IMR-90 (cell line): ENCODE measurements around the gene GPC4. TPM values are rescaled to one million over a fixed set of nuclear protein-coding genes. Genes with fewer than 3 reads are reported as not detected.

Source experiments
- ATAC-seq: fragments of 200-7000 bp; cut with Tn5 transposase; 2 replicates; pipeline ENCODE4 v1.9.1; 2020; ENCODE audit warnings: low read depth, mild to moderate bottlenecking, moderate library complexity
- BruUV-seq: library from RNA; stranded (reverse); fragments of 400-500 nt; replicated peaks from 2 replicates; lab custom pipeline; 2021; lab: Mats Ljungman, UMichigan
- CTCF ChIA-PET: fragments of 300-600 bp; formaldehyde crosslinking; extraction: SDS; loops from one replicate; lab custom pipeline; 2021; ENCODE audit warnings: antibody characterized with exemption; lab: Yijun Ruan, JAX
- POLR2A ChIA-PET: fragments of 300-600 bp; sonication (Branson Sonifier 250); formaldehyde crosslinking; loops from one replicate; lab custom pipeline; 2022; ENCODE audit warnings: antibody characterized with exemption; ENCODE audit not compliant: unreplicated experiment; lab: Charles Lee
- DNase-seq: peaks from one replicate; pipeline ENCODE4 v3.0.0; 2013
- H2AFZ ChIP-seq: replicated peaks from 2 replicates; pipeline ENCODE3; 2013; ENCODE audit warnings: low read length, mild to moderate bottlenecking; ENCODE audit not compliant: poor library complexity
- H2AK5ac ChIP-seq: 2 replicates; pipeline ENCODE4 v1.6.1; 2013; ENCODE audit warnings: low read depth, low read length, inconsistent platforms
- H2AK9ac ChIP-seq: replicated peaks from 2 replicates; pipeline ENCODE3; 2013; ENCODE audit warnings: mild to moderate bottlenecking, low read depth, low read length, moderate library complexity; ENCODE audit not compliant: poor library complexity
- H2BK120ac ChIP-seq: 2 replicates; pipeline ENCODE4 v1.6.1; 2013; ENCODE audit warnings: low read depth, low read length, inconsistent platforms
- H2BK15ac ChIP-seq: 3 replicates; pipeline ENCODE4 v1.6.1; 2013; ENCODE audit warnings: low read depth, low read length, inconsistent platforms
- H2BK20ac ChIP-seq: 2 replicates; pipeline ENCODE4 v1.6.1; 2013; ENCODE audit warnings: low read depth, mild to moderate bottlenecking, inconsistent platforms, low read length, moderate library complexity
- H2BK5ac ChIP-seq: 2 replicates; pipeline ENCODE4 v1.6.1; 2013; ENCODE audit warnings: mild to moderate bottlenecking, low read depth, low read length, inconsistent platforms; ENCODE audit not compliant: poor library complexity, severe bottlenecking
- H3K14ac ChIP-seq: replicated peaks from 2 replicates; pipeline ENCODE4 v1.6.1; 2013; ENCODE audit warnings: low read depth, low read length, inconsistent platforms
- H3K18ac ChIP-seq: 2 replicates; pipeline ENCODE4 v1.6.1; 2013; ENCODE audit warnings: low read depth, low read length, control low read depth
- H3K23ac ChIP-seq: 2 replicates; pipeline ENCODE4 v1.6.1; 2013; ENCODE audit warnings: low read depth, low read length, inconsistent platforms
- H3K27ac ChIP-seq: 2 replicates; pipeline ENCODE4 v1.5.1; 2013; ENCODE audit warnings: mild to moderate bottlenecking, control low read depth, low read length; ENCODE audit not compliant: insufficient read depth
- H3K27me3 ChIP-seq: 2 replicates; pipeline ENCODE4 v1.6.1; 2013; ENCODE audit warnings: low read length; ENCODE audit not compliant: control insufficient read depth, insufficient read depth
- H3K36me3 ChIP-seq: 2 replicates; pipeline ENCODE4 v1.6.1; 2013; ENCODE audit warnings: low read length, mixed read lengths; ENCODE audit not compliant: control insufficient read depth, insufficient read depth
- H3K4ac ChIP-seq: 2 replicates; pipeline ENCODE4 v1.6.1; 2013; ENCODE audit warnings: low read depth, low read length, inconsistent platforms
- H3K4me1 ChIP-seq: 2 replicates; pipeline ENCODE4 v1.6.1; 2013; ENCODE audit warnings: low read length, mixed read lengths; ENCODE audit not compliant: control insufficient read depth, insufficient read depth
- H3K4me2 ChIP-seq: 2 replicates; pipeline ENCODE4 v1.6.1; 2013; ENCODE audit warnings: low read depth, mild to moderate bottlenecking, control low read depth, low read length, moderate library complexity
- H3K4me3 ChIP-seq: 2 replicates; pipeline ENCODE4 v1.5.1; 2013; ENCODE audit warnings: low read depth, mild to moderate bottlenecking, control low read depth, low read length, moderate library complexity; ENCODE audit not compliant: insufficient read depth
- H3K56ac ChIP-seq: 2 replicates; pipeline ENCODE4 v1.6.1; 2013; ENCODE audit warnings: low read length, inconsistent platforms; ENCODE audit not compliant: insufficient read depth; ENCODE audit errors: extremely low read depth
- H3K79me1 ChIP-seq, 2 experiments: 2 replicates each; pipeline ENCODE4 v1.6.1; 2013; ENCODE audit warnings: low read length in 2 of 2, inconsistent platforms in 1 of 2, low read depth in 1 of 2
- H3K9ac ChIP-seq: 2 replicates; pipeline ENCODE4 v1.6.1; 2013; ENCODE audit warnings: low read depth, low read length, control low read depth
- H3K9me1 ChIP-seq: 2 replicates; pipeline ENCODE4 v1.6.1; 2013; ENCODE audit warnings: low read length, inconsistent platforms; ENCODE audit not compliant: insufficient read depth
- H3K9me3 ChIP-seq: 2 replicates; pipeline ENCODE4 v1.6.1; 2013; ENCODE audit warnings: low read length; ENCODE audit not compliant: control insufficient read depth, insufficient read depth
- H4K20me1 ChIP-seq: 2 replicates; pipeline ENCODE4 v1.6.1; 2013; ENCODE audit warnings: low read length, inconsistent platforms; ENCODE audit not compliant: insufficient read depth
- H4K5ac ChIP-seq: 2 replicates; pipeline ENCODE4 v1.6.1; 2013; ENCODE audit warnings: mild to moderate bottlenecking, low read depth, low read length, control low read depth
- H4K8ac ChIP-seq, 2 experiments: 2 replicates each; pipeline ENCODE4 v1.6.1; 2013; ENCODE audit warnings: low read depth in 2 of 2, low read length in 2 of 2, control low read depth in 1 of 2, inconsistent platforms in 1 of 2
- H4K91ac ChIP-seq: 2 replicates; pipeline ENCODE4 v1.6.1; 2013; ENCODE audit warnings: low read depth, low read length, inconsistent platforms; ENCODE audit not compliant: insufficient read depth
- BHLHE40 ChIP-seq: fragments of 150-350 bp; IDR thresholded peaks from 2 replicates; pipeline ENCODE4 v1.6.1; 2016; ENCODE audit warnings: mild to moderate bottlenecking, low read depth, low read length
- CEBPB ChIP-seq: IDR thresholded peaks from 2 replicates; pipeline ENCODE4 v1.6.1; 2012; ENCODE audit warnings: low read depth, low read length, improper control_type of control experiment
- CHD1 ChIP-seq: IDR thresholded peaks from 2 replicates; pipeline ENCODE4 v1.6.1; 2012; ENCODE audit warnings: low read depth, low read length, improper control_type of control experiment
- MXI1 ChIP-seq: IDR thresholded peaks from 2 replicates; pipeline ENCODE4 v1.6.1; 2012; ENCODE audit warnings: low read depth, mild to moderate bottlenecking, low read length, moderate library complexity, borderline replicate concordance
- POLR2A ChIP-seq: IDR thresholded peaks from 2 replicates; pipeline ENCODE4 v1.6.1; 2012; ENCODE audit warnings: mild to moderate bottlenecking, low read depth, low read length
- RAD21 ChIP-seq: IDR thresholded peaks from 2 replicates; pipeline ENCODE4 v1.6.1; 2012; ENCODE audit warnings: low read length, improper control_type of control experiment
- RFX5 ChIP-seq: IDR thresholded peaks from 2 replicates; pipeline ENCODE4 v1.8.0; 2012; ENCODE audit warnings: low read depth, mild to moderate bottlenecking, low read length, moderate library complexity
- WGBS, 2 experiments: methylation state at CpG; one replicate each; pipeline versions ENCODE4 v1.1.5 to v1.1.7; 2013; ENCODE audit warnings: missing lambda C conversion rate in 2 of 2; ENCODE audit not compliant: insufficient read length in 1 of 2; ENCODE audit errors: extremely low coverage in 2 of 2; 5-methylcytosine and 5-hydroxymethylcytosine counted together
- dilution Hi-C: fragments of 300-500 bp; cut with HindIII; formaldehyde crosslinking; loops from one replicate; pipeline ENCODE4 v1.14.3; 2018; ENCODE audit warnings: low sequenced_read_pairs; ENCODE audit not compliant: unreplicated experiment
- in situ Hi-C: fragments of 300-500 bp; cut with MboI; formaldehyde crosslinking; loops from 3 replicates; pipeline ENCODE4 v1.14.3; 2019; ENCODE audit warnings: low sequenced_read_pairs, inconsistent platforms, mixed read lengths
- intact Hi-C: fragments of 100-400 bp; cut with micrococcal nuclease; formaldehyde crosslinking; loops from 2 replicates; pipeline ENCODE4 v1.10.0; 2022
- polyA plus RNA-seq, 3 experiments: library from polyadenylated mRNA; depleted of rRNA; stranded (reverse); fragments of >200 nt; gene quantifications; 2 replicates each; pipeline ENCODE4 v1.2.3, GENCODE V29; 2012; ENCODE audit warnings: low replicate concordance in 1 of 3
- total RNA-seq: library from RNA; depleted of rRNA; stranded (reverse); fragments of >200 nt; gene quantifications from 2 replicates; pipeline ENCODE4 v1.2.3, GENCODE V29; 2012
- TF ChIP-seq, protein P1 (sequence below): conservative IDR thresholded peaks from 2 replicates; pipeline ENCODE4 v1.5.1; 2012; ENCODE audit warnings: mild to moderate bottlenecking, low read depth, low read length, improper control_type of control experiment
- TF ChIP-seq, protein P2 (sequence below): fragments of 150-350 bp; IDR thresholded peaks from 2 replicates; pipeline ENCODE4 v1.6.1; 2017; ENCODE audit warnings: mild to moderate bottlenecking, antibody characterized with exemption, low read length, low read depth

Gene GPC4
- total and polyA plus RNA-seq, 2 of the 4 experiments (the other 2 are of a cell fraction): 0.54 to 1.6 TPM

DNA sequence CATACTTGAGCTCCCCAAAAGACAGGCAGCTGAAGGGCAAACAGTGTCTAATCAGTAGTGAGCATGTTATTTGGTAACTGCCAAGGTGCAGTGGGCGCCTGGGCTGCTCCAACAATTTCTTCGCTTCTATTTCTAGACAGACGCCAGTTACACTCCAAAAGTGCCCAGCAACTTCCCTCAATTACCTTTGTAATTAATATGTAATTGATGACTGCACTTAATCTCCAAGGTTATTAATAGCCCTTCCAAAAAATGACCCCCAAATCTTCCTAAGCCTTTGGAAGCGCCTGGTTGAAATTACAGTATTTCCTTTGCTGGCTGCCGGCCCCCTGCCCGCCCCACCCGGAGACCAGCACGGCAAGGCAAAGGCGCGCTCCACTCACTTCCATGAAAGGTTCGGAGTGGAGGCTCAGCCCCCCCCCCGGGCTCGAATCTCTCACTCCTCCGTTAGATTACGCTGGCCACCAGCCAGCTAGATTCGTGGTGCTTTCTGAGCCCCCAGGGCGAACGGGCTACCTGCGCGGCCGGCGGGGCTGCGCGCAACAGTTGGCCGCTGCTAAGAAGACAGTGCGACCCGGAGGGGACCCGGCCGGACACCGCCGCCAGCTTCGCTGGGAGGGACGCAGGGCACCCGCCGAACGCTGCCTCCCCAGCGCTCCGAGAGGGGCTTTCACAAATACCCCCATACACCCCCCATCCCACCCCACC lies 1.9 kb downstream of the GPC4 start:
- no peak overlapping the region for H4K8ac ChIP-seq
- no peak overlapping the region for H3K4ac ChIP-seq
- H2AFZ ChIP-seq: no peak overlapping the region
- no peaks in the 10 kb centered on the region; the same call in 1 of the 2 replicates for H3K4me1 ChIP-seq
- H3K9me3 ChIP-seq: no peaks in the 10 kb centered on the region
- intact Hi-C loops (loop anchor here (10.0 kb wide), 1 partner anchor 251 kb away; no protein-coding TSS in a partner anchor), dilution Hi-C loops (no loop called here), in situ Hi-C loops (no loop called here)
- H4K5ac ChIP-seq: no peak overlapping the region
- H4K91ac ChIP-seq: no peak overlapping the region
- H3K27ac ChIP-seq: no peak overlapping the region
- H3K23ac ChIP-seq: no peak overlapping the region
- no peak overlapping the region for H2BK120ac ChIP-seq
- H3K4me2 ChIP-seq: no peak overlapping the region; the same call in 1 of the 2 replicates
- no peak overlapping the region for H3K9ac ChIP-seq
- H2AK9ac ChIP-seq: no peak overlapping the region
- no peaks in the 10 kb centered on the region for H4K20me1 ChIP-seq
- no peaks in the 10 kb centered on the region for H3K9me1 ChIP-seq
- WGBS, 2 experiments: 33% methylated on average over 17 of the region's 38 CpGs; no CpG with 5 or more reads in 1 of the 2 experiments
- no peaks in the 10 kb centered on the region for H3K36me3 ChIP-seq
- DNase-seq (no peak), ATAC-seq (no peak)
- POLR2A ChIA-PET: no interaction called here
- TF ChIP-seq, protein P1, sequence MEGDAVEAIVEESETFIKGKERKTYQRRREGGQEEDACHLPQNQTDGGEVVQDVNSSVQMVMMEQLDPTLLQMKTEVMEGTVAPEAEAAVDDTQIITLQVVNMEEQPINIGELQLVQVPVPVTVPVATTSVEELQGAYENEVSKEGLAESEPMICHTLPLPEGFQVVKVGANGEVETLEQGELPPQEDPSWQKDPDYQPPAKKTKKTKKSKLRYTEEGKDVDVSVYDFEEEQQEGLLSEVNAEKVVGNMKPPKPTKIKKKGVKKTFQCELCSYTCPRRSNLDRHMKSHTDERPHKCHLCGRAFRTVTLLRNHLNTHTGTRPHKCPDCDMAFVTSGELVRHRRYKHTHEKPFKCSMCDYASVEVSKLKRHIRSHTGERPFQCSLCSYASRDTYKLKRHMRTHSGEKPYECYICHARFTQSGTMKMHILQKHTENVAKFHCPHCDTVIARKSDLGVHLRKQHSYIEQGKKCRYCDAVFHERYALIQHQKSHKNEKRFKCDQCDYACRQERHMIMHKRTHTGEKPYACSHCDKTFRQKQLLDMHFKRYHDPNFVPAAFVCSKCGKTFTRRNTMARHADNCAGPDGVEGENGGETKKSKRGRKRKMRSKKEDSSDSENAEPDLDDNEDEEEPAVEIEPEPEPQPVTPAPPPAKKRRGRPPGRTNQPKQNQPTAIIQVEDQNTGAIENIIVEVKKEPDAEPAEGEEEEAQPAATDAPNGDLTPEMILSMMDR: no peak
- TF ChIP-seq CHD1: no peak
- TF ChIP-seq RFX5: no peak
- TF ChIP-seq MXI1: no peak
- no peak for TF ChIP-seq POLR2A
- no peak for TF ChIP-seq CEBPB
- TF ChIP-seq BHLHE40: no peak
- TF ChIP-seq RAD21: no peak
- TF ChIP-seq, protein P2, sequence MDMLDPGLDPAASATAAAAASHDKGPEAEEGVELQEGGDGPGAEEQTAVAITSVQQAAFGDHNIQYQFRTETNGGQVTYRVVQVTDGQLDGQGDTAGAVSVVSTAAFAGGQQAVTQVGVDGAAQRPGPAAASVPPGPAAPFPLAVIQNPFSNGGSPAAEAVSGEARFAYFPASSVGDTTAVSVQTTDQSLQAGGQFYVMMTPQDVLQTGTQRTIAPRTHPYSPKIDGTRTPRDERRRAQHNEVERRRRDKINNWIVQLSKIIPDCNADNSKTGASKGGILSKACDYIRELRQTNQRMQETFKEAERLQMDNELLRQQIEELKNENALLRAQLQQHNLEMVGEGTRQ: no peak
- H2AK5ac ChIP-seq: no peak overlapping the region
- no peaks in the 10 kb centered on the region for H3K79me1 ChIP-seq
- no peak overlapping the region for H2BK20ac ChIP-seq
- H3K27me3 ChIP-seq: peaks cover 16% of the 10 kb centered on the region
- H3K56ac ChIP-seq: no peak overlapping the region
- BruUV-seq: no TSS peak
- H3K18ac ChIP-seq: no peak overlapping the region
- CTCF ChIA-PET: no interaction called here
- no peak overlapping the region for H2BK5ac ChIP-seq
- no peak overlapping the region for H3K14ac ChIP-seq
- peak overlapping the region; percentile 96 for H3K4me3 ChIP-seq
- H2BK15ac ChIP-seq: no peak overlapping the region
